Measurements from ENCODE around the gene ZNF217.

- no peak for TF ChIP-seq ZNF274 (IDR thresholded peaks at IDR 0.05; ENCODE audit: low read depth, low read length)
- TF ChIP-seq YY1 (IDR thresholded peaks at IDR 0.05; ENCODE audit: insufficient read depth, insufficient read length), result no peak
- no peak for TF ChIP-seq SUZ12 (IDR thresholded peaks at IDR 0.05; ENCODE audit: extremely low read depth, insufficient read depth, insufficient read length)
These were observed 9.0 kb upstream of the ZNF217 start for GRCh38 chr20:53602661-53603060.

Data from NT2/D1 (cell line).